Neural progenitor cell (in vitro differentiated cells): ENCODE results near the gene PITPNB. TPM values are rescaled to one million over a fixed set of nuclear protein-coding genes. Genes with fewer than 3 reads are reported as not detected.
A peak's percentile ranks its signal among the peaks of the same experiment; 100 is the strongest.

Source experiments
- DNase-seq: peaks from one replicate; pipeline ENCODE4 v3.0.0-alpha.2; 2016; ENCODE audit warnings: low spot score
- H2AFZ ChIP-seq: fragments of 200-600 bp; sonication (generic); replicated peaks from 2 replicates; pipeline ENCODE4 v1.6.1; 2016; ENCODE audit warnings: antibody characterized with exemption
- H3F3A ChIP-seq: fragments of 200-600 bp; sonication (generic); 2 replicates; pipeline ENCODE4 v1.6.1; 2016; ENCODE audit warnings: antibody characterized with exemption, low read depth
- H3K27ac ChIP-seq: fragments of 200-600 bp; sonication (generic); 2 replicates; pipeline ENCODE4 v1.5.1; 2016; ENCODE audit warnings: mild to moderate bottlenecking
- H3K27me3 ChIP-seq: fragments of 200-600 bp; sonication (generic); 2 replicates; pipeline ENCODE4 v1.6.1; 2016; ENCODE audit warnings: mild to moderate bottlenecking, moderate library complexity
- H3K36me3 ChIP-seq: fragments of 200-600 bp; sonication (generic); 2 replicates; pipeline ENCODE4 v1.5.1; 2016
- H3K4me1 ChIP-seq: fragments of 200-600 bp; sonication (generic); 2 replicates; pipeline ENCODE4 v1.6.1; 2016; ENCODE audit warnings: mixed run types
- H3K4me2 ChIP-seq: fragments of 200-600 bp; sonication (generic); 2 replicates; pipeline ENCODE4 v1.6.1; 2016
- H3K4me3 ChIP-seq: fragments of 200-600 bp; sonication (generic); 2 replicates; pipeline ENCODE4 v1.5.1; 2016
- H3K79me2 ChIP-seq: fragments of 200-600 bp; sonication (generic); 2 replicates; pipeline ENCODE4 v1.6.1; 2016; ENCODE audit warnings: low read depth
- H3K9ac ChIP-seq: fragments of 200-600 bp; sonication (generic); 2 replicates; pipeline ENCODE4 v1.6.1; 2016
- H3K9me3 ChIP-seq: fragments of 200-600 bp; sonication (generic); 2 replicates; pipeline ENCODE4 v1.5.1; 2016; ENCODE audit warnings: low read depth
- H4K20me1 ChIP-seq: fragments of 200-600 bp; sonication (generic); 2 replicates; pipeline ENCODE4 v1.6.1; 2016; ENCODE audit warnings: low read depth
- H3K27ac Mint-ChIP-seq: 3 replicates; pipeline ENCODE4 v1.8.0; 2021; ENCODE audit warnings: mixed read lengths
- H3K27me3 Mint-ChIP-seq: 2 replicates; pipeline ENCODE4 v1.8.0; 2022; ENCODE audit warnings: low read depth, mild to moderate bottlenecking, inconsistent platforms, moderate library complexity, mixed read lengths; ENCODE audit not compliant: insufficient read depth
- H3K36me3 Mint-ChIP-seq: 3 replicates; pipeline ENCODE4 v1.8.0; 2021; ENCODE audit warnings: mixed read lengths
- H3K4me1 Mint-ChIP-seq: 3 replicates; pipeline ENCODE4 v1.8.0; 2021; ENCODE audit warnings: mixed read lengths
- H3K4me3 Mint-ChIP-seq: 3 replicates; pipeline ENCODE4 v1.8.0; 2021; ENCODE audit warnings: mild to moderate bottlenecking, moderate library complexity, mixed read lengths
- H3K9me3 Mint-ChIP-seq: 3 replicates; pipeline ENCODE4 v1.8.0; 2020; ENCODE audit warnings: mixed read lengths
- CTCF ChIP-seq: fragments of 200-600 bp; sonication (generic); IDR thresholded peaks from 2 replicates; pipeline ENCODE4 v1.5.1; 2017; ENCODE audit warnings: antibody characterized with exemption, mild to moderate bottlenecking
- EZH2 ChIP-seq: fragments of 200-600 bp; sonication (generic); IDR thresholded peaks from 2 replicates; pipeline ENCODE4 v1.6.1; 2017; ENCODE audit warnings: antibody characterized with exemption, mild to moderate bottlenecking, moderate library complexity
- EZH2phosphoT487 ChIP-seq: fragments of 200-600 bp; sonication (generic); IDR thresholded peaks from 2 replicates; pipeline ENCODE4 v1.6.1; 2017; ENCODE audit warnings: antibody characterized with exemption
- total RNA-seq: library from RNA; depleted of rRNA; stranded (reverse); fragments of >200 nt; gene quantifications from 2 replicates; pipeline ENCODE4 v1.2.3, GENCODE V29; 2015; ENCODE audit warnings: low replicate concordance

The PITPNB gene
- total RNA-seq, 1 donor from 2014 or later = 32.5 TPM

DNA sequence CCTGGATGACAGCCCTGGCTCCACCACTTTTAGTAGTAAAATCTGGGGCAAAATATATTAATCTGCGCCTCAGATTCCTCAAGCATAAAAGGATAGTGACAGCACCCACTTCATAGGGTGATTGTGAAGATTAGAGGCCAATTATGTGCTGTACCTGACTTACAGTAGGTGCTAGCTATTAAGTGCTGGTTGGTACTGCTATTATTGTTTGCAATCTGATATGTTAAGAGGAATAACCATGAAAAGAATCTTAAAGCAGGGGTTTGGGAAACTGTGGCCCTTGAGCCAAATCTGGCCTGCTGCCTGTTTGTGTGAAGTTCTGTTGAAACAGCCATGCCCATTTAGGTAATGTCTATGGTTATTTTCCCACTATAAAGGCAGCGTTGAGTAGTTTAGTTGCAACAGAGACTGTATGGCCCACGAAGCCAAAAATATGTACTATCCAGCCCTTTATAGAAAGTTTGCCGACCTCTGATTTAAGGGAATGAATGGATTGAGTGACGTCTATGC lies 72.8 kb downstream of the PITPNB start:
- H3K9me3 Mint-ChIP-seq = no peaks in the 10 kb centered on the region
- Histone ChIP-seq H3K4me3 (no peak overlapping the region), H3K4me1 (peaks cover 24% of the 10 kb centered on the region), H3K9ac (no peak overlapping the region), H3K27me3 (no peaks in the 10 kb centered on the region), H4K20me1 (peaks cover 19% of the 10 kb centered on the region), H3K79me2 (no peaks in the 10 kb centered on the region), H2AFZ (no peak overlapping the region), H3F3A (peaks cover 20% of the 10 kb centered on the region), H3K9me3 (no peaks in the 10 kb centered on the region), H3K36me3 (no peaks in the 10 kb centered on the region), H3K27ac (no peak overlapping the region), H3K4me2 (no peak overlapping the region)
- H3K27me3 Mint-ChIP-seq = peaks cover 3% of the 10 kb centered on the region
- peaks cover 13% of the 10 kb centered on the region for H3K36me3 Mint-ChIP-seq
- H3K4me3 Mint-ChIP-seq = peak overlapping the region; percentile 54
- no peak for TF ChIP-seq EZH2
- TF ChIP-seq EZH2phosphoT487 = no peak
- TF ChIP-seq CTCF = no peak
- H3K27ac Mint-ChIP-seq = peak overlapping the region; percentile 72
- DNase-seq = no peak
- H3K4me1 Mint-ChIP-seq = peaks cover 81% of the 10 kb centered on the region

- H3K79me2 ChIP-seq = no peaks in the 10 kb centered on the region
- Mint-ChIP-seq H3K4me1 (peaks cover 77% of the 10 kb centered on the region), H3K4me3 (no peak overlapping the region), H3K27ac (peak overlapping the region; percentile 93), H3K27me3 (peaks cover 3% of the 10 kb centered on the region), H3K9me3 (no peaks in the 10 kb centered on the region), H3K36me3 (peaks cover 11% of the 10 kb centered on the region)
- H3K27me3 ChIP-seq = no peaks in the 10 kb centered on the region
- H3K4me1 ChIP-seq = peaks cover 17% of the 10 kb centered on the region
- H3K9me3 ChIP-seq = no peaks in the 10 kb centered on the region
- H3K4me2 ChIP-seq = no peak overlapping the region
- peaks cover 13% of the 10 kb centered on the region for H3F3A ChIP-seq
- no peak for DNase-seq
- peaks cover 13% of the 10 kb centered on the region for H4K20me1 ChIP-seq
- no peaks in the 10 kb centered on the region for H3K36me3 ChIP-seq
- H2AFZ ChIP-seq = no peak overlapping the region
- no peak overlapping the region for H3K4me3 ChIP-seq
- H3K9ac ChIP-seq = no peak overlapping the region
- no peak for TF ChIP-seq EZH2phosphoT487
- no peak for TF ChIP-seq CTCF
- TF ChIP-seq EZH2 = no peak
- no peak overlapping the region for H3K27ac ChIP-seq
These were observed 73.4 kb downstream of the PITPNB start for GRCh38 chr22:27845644-27846043.

DNA sequence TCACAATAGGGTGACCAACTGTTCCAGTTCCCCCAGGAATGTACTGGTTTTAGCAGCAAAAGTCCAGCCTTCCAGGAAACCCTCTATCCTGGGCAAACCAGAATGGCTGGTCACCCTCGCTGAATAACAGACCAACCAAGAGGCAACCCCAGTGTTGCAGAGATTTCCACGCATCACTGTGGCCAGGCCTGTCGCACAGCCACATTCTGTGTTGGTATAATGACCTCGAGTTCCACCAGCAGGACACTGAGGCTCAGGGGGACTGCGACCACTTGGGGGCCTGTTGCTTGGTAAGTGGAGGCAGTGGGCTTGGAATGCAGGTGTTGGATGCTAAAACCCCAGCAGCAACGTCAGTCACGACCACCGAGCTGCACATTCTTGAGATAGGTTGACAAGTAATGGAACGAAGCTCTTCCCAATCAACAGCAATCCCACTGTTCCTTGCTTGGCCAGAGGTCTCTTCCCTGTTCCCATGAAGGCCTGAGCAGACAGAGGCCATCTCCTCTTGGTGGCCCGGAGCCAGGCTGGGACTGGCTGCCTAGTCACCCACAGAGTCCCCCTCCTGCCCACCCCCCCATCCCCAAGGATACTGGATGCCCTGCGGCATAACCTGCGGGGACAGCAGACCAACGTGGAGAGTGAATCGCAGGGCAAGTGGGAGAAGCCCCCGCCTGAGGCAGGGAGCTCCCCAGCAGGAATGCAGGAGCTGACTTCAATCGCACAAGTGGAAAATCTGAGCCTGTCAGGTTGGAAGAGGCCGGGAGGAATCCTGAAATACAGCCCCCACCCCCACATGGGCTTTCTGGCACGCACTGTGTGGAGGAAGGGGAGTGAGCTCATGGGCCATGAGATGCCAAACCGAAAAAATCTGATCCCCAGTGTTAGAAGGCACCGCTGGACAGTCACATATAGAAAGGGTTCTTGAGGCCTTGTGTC lies 74.1 kb downstream of the PITPNB start:
- H4K20me1 ChIP-seq = peaks cover 6% of the 10 kb centered on the region
- DNase-seq = no peak
- peaks cover 11% of the 10 kb centered on the region for H3K36me3 Mint-ChIP-seq
- H3K4me2 ChIP-seq = no peak overlapping the region
- no peak overlapping the region for H3K4me3 Mint-ChIP-seq
- no peak overlapping the region for H2AFZ ChIP-seq
- H3K9me3 Mint-ChIP-seq = no peaks in the 10 kb centered on the region
- peak overlapping the region; percentile 93 for H3K27ac Mint-ChIP-seq
- TF ChIP-seq CTCF = no peak
- no peak for TF ChIP-seq EZH2phosphoT487
- no peak for TF ChIP-seq EZH2
- no peaks in the 10 kb centered on the region for H3K9me3 ChIP-seq
- peaks cover 6% of the 10 kb centered on the region for H3K27me3 Mint-ChIP-seq
- H3F3A ChIP-seq = peaks cover 6% of the 10 kb centered on the region
- no peak overlapping the region for H3K4me3 ChIP-seq
- H3K79me2 ChIP-seq = no peaks in the 10 kb centered on the region
- H3K4me1 Mint-ChIP-seq = peaks cover 74% of the 10 kb centered on the region
- H3K27me3 ChIP-seq = no peaks in the 10 kb centered on the region
- no peaks in the 10 kb centered on the region for H3K36me3 ChIP-seq
- peaks cover 10% of the 10 kb centered on the region for H3K4me1 ChIP-seq
- no peak overlapping the region for H3K9ac ChIP-seq
- no peak overlapping the region for H3K27ac ChIP-seq
